ENCODE data around the gene AZU1. TPM values are rescaled to one million over a fixed set of nuclear protein-coding genes. Genes with fewer than 3 reads are reported as not detected.
"Not testable (repeated sequence)": the region's sequence is repeated elsewhere in the genome, so short reads cannot be mapped to it uniquely, and the experiment has no call there.

The AZU1 gene
- total RNA-seq, 2 experiments from 2014 or later: not detected

DNA sequence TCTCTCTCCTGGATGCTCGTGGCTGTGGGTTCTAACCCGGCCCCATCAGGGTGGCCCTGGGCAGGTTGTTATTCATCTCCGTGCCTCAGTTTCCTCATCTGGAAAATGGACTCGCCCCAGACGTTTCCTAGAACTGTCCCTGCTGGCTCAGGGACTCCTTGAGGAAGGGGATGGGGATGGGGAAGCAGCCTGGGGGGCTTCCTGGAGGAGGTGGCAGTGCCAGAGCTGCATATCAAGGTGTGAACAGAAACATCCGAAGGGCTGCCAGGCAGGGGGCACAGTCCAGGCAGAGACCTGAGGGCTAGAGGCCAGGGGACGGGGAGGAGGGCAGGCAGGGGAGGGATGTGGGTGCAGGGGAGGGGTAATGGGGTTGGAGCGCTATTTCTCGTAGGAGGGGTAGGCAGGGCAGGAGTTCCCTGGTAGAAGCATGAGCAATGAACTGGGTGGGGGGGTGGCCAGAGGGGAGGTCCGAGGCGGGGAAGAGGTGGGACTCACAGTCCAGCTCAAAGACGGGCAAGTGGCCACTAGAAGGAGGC, 20.8 kb downstream of the AZU1 start:
- CTCF ChIA-PET: interaction anchor here (1.1 kb wide), 1 partner anchor 74 kb away, joined by 6 read pairs; no protein-coding TSS in a partner anchor
- POLR2A ChIA-PET: no interaction called here

DNA sequence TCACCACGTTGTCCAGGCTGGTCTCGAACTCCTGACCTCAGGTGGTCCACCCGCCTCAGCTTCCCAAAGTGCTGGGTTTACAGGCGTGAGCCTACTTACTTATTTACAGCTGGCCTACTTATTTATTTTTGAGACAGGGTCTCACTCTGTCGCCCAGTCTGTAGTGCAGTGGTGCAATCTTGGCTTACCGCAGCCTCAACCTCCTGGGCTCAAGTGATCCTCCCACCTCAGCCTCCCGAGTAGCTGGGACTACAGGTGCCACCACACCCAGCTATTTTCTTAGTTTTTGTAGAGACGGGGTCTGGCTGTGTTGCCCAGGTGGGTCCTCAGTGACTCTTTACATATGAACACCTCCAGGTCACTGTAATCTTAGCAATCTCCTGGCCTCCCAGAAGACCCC, 21.6 kb downstream of the AZU1 start:
- CTCF ChIA-PET: interaction anchor here (0.6 to 1.1 kb wide), 2 partner anchors 73 to 355 kb away, joined by 3 to 6 read pairs; no protein-coding TSS in a partner anchor
- POLR2A ChIA-PET: not testable (repeated sequence)

DNA sequence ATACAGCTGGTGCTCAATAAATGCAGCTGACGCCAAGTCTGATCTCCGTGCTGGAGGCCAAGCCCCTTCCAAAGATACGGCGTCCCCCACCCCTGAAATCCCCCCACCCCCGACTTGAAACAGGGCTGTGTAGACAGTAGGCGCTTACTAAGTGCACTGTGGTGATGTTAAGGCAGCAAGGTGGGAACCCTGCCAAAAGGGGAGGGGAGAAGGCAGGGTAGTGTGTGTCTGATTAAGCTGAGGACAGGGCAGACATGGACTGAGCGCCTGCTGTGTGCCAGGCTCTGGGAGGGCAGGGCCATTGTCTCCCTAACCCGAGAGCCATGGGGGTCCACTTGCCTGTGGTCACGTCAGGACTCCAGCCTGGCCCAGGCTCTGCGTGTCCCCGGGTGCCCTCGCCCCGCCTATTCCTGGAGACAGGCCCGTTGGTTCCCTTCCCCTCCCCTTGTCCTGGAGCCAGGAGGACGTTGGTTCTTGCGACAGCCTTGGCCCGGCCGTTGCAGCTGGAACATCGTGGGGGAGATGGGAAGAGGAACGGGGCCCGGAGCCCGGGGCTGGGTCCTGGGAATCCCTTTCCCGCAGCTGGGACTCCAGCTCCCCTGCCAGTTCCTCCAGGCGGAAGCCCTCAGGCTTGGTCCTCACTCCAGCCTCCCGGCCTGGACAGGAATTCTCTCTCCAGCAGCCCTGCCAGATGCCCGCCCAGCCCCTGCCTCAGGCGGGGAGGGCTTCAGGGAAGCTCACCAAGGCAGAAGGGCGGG, 22.8 kb downstream of the AZU1 start:
- ChIA-PET CTCF (interaction anchor here (0.5 kb wide), 1 partner anchor 81 kb away, joined by 3 read pairs; no protein-coding TSS in a partner anchor), POLR2A (no interaction called here)

DNA sequence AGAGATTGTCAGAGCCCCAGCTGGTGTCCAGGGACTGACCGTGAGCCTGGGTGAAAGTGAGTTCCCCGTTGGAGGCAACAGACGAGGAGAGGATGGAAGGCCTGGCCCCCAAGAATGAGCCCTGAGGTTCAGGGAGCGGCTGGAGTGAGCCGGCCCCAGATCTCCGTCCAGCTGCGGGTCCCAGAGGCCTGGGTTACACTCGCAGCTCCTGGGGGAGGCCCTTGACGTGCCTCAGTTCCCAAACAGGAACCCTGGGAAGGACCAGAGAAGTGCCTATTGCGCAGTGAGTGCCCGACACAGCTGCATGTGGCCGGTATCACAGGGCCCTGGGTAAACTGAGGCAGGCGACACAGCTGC, 23.3 kb downstream of the AZU1 start:
- CTCF ChIA-PET: no interaction called here
- POLR2A ChIA-PET: no interaction called here

DNA sequence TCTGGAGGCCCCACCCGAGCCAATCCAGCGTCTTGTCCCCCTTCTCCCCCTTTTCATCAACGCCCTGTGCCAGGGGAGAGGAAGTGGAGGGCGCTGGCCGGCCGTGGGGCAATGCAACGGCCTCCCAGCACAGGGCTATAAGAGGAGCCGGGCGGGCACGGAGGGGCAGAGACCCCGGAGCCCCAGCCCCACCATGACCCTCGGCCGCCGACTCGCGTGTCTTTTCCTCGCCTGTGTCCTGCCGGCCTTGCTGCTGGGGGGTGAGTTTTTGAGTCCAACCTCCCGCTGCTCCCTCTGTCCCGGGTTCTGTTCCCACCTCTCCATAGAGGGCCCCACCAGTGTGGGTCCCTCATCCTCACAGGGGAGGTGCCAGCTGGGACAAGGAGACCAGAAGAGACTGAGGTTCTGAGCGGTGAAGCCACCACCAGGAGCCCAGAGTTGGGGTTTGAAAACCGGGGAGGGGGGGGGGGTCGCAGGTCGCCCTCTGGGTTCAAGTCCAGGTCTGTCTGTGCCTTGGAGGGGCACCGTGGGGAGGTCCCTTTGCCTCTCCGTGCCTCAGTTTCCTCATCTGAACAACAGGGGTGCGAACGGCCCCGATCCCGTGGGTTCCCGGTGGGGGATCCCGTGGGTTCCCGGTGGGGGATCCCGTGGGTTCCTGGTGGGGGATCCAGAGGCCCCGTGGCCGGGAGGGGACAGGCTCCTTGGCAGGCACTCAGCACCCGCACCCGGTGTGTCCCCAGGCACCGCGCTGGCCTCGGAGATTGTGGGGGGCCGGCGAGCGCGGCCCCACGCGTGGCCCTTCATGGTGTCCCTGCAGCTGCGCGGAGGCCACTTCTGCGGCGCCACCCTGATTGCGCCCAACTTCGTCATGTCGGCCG, 24.7 kb downstream of the AZU1 start, which contains the start of gene ELANE:
ELANE (plus strand) TSS at position 168 of the 878 bp plus-strand sequence; CDS start at position 194, 26 bp downstream.
- POLR2A ChIA-PET: no interaction called here
- CTCF ChIA-PET: no interaction called here

DNA sequence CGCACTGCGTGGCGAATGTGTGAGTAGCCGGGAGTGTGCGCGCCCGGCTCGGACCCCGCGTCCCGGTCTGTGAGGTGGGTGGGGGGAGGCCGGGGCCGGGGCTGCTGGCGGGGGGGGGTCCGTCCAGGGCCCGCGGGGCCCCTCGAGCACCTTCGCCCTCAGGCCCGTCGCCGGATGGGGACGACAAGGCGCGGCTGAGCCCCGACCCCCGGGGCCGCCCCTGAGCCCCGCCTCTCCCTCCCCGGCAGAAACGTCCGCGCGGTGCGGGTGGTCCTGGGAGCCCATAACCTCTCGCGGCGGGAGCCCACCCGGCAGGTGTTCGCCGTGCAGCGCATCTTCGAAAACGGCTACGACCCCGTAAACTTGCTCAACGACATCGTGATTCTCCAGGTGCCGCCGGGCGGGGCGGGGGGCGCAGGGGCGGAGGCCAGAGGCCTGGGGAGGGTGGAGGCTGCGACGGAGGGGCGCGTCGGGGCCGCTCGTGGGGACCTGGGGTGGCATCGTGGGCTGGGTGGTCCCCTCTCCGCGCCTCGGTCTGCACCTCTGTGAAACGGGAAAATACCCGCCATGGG, 25.5 kb downstream of the AZU1 start:
- POLR2A ChIA-PET: no interaction called here

DNA sequence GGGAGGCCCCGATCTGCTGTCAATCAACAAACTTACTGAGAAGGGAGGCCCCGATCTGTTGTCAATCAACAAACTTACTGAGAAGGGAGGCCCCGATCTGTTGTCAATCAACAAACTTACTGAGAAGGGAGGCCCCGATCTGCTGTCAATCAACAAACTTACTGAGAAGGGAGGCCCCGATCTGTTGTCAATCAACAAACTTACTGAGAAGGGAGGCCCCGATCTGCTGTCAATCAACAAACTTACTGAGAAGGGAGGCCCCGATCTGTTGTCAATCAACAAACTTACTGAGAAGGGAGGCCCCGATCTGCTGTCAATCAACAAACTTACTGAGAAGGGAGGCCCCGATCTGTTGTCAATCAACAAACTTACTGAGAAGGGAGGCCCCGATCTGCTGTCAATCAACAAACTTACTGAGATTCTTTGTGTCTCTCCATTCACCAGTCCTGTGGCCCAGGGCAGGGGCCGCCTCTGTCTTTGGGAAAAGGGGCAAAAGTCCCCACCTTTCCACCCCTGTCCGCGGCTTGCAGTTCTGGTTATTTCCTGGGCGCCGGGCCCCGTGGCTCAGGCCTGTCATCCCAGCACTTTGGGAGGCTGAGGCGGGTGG, 26.1 kb downstream of the AZU1 start:
- CTCF ChIA-PET: interaction anchor here (1.0 kb wide), 1 partner anchor 10 kb away, joined by 3 read pairs; no protein-coding TSS in a partner anchor
- POLR2A ChIA-PET: not testable (repeated sequence)

More for the DNA sequence above, 25.5 kb downstream of the AZU1 start:
- CTCF ChIA-PET: no interaction called here

DNA sequence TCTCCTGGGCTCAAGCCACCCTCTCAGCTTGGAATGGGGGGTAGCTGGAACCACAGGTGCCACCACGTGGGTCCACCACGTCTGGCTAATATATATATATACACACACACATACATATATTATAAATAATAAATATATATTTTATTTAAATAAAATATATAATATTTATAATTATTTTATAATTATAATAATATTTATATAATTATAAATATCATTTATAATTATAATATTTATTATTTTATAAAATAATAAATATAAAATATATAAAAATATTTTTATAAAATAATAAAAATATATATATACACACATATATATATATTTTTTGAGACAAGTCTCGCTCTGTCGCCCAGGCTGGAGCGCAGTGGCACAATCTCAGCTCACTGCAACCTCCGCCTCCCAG, 26.9 kb downstream of the AZU1 start:
- ChIA-PET CTCF (interaction anchor here (1.0 kb wide), 1 partner anchor 9 kb away, joined by 3 read pairs; no protein-coding TSS in a partner anchor), POLR2A (no interaction called here)

DNA sequence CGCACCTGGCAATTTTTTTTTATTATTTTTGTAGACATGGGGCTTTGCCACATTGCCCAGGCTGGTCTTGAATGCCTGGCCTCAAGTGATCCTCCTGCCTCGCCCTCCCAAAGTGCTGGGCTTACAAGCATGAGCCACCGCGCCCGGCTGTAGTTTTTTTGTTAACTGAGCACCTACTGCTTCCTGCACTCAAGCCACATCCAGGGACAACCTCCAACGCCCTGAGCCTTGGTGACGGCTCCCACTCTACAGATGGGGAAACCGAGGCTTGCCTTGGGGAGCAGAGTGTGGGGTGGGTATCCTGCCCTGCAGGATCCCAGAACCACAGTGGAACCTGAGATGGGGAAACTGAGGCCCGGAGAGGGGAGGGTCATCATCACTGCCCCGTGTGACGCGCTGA, 27.5 kb downstream of the AZU1 start:
- CTCF ChIA-PET: interaction anchor here (0.9 kb wide), 1 partner anchor 65 kb away, joined by 3 read pairs; no protein-coding TSS in a partner anchor
- POLR2A ChIA-PET: no interaction called here

DNA sequence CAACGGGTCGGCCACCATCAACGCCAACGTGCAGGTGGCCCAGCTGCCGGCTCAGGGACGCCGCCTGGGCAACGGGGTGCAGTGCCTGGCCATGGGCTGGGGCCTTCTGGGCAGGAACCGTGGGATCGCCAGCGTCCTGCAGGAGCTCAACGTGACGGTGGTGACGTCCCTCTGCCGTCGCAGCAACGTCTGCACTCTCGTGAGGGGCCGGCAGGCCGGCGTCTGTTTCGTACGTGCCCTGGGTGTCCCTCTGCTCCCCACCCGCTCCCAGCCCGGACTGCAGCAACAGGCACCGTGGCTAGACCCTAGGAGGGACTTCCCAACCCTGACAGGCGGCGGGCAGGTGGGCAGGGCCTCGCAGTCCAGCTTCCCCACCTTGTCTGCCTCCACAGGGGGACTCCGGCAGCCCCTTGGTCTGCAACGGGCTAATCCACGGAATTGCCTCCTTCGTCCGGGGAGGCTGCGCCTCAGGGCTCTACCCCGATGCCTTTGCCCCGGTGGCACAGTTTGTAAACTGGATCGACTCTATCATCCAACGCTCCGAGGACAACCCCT, 28.0 kb downstream of the AZU1 start:
- POLR2A ChIA-PET: no interaction called here
- CTCF ChIA-PET: interaction anchor here (0.9 to 2.0 kb wide), 4 partner anchors 12 to 128 kb away, joined by 3 to 6 read pairs (median 4); partner anchors contain the start of gene WDR18

DNA sequence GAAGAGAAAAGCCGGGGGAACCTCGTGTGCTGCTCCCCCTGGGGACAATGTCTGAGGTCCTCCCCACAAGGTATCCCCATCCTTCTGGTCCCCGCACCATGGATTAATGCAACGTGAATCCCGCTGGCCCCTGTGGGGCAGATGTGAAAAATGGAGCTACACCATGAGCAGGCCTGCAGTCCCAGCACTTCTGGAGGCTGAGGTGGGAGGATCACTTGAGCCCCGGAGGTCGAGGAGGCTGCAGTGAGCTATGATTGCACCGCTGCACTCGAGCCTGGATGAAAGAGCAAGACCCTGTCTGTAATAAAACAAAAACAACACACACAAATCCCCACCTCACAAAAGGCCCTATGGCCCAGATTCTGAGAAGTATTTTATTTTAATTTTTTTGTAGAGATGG, 30.6 kb downstream of the AZU1 start:
- ChIA-PET CTCF (interaction anchor here (0.7 to 2.8 kb wide), 6 partner anchors 16 to 126 kb away, joined by 3 to 14 read pairs (median 4); partner anchors contain the start of gene WDR18), POLR2A (interaction anchor here (0.7 kb wide), 1 partner anchor 103 kb away, joined by 9 read pairs; no protein-coding TSS in a partner anchor)

DNA sequence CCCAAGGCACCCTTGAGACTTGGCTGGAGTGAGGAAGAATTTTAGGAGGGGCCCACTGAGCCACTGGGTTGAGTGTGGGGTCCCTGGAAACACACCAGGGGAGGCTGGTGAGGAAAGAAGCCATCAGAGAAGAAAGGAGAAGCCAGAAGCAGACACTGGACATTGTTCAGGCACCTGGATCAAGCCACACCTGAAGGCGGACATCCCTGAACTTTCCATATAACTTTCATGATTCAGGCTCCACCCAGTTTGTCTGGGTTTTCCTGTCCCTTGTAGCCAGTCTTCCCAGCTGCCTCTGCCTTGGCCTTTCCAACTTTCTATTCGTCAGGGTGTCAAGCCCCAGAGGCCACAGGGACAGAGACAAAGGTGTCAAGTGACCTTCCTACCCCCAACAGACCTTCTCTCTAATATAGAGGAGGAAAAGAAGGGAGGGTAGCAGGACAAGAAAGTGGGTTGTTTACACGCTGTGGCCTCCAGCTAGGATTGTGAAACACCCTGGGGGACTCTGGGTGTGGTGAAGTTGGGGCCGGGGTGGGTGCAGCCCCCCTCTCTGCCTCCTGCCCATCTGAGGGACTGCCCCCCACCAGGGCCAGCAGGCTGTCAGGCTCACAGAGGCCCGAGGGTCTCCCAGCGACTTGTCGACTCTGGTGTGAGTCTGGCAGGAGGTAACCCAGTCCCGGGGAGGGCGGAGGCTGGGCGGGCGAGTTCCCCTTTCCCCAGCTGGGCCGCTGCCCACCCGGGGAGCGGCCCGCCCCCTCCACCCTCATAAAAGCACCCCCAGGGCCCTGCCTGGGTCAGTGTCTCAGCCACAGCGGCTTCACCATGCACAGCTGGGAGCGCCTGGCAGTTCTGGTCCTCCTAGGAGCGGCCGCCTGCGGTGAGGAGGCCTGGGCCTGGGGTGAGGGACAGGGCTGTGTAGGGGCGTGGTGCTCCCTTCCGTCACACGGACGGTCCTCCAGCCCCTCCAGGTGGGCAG, 31.5 kb downstream of the AZU1 start, which contains the start of gene CFD:
CFD (plus strand) TSS at position 797 of the 976 bp plus-strand sequence; CDS start at position 823, 26 bp downstream.
- POLR2A ChIA-PET: interaction anchor here (0.7 kb wide), 1 partner anchor 103 kb away, joined by 9 read pairs; no protein-coding TSS in a partner anchor
- CTCF ChIA-PET: interaction anchor here (1.0 to 2.8 kb wide), 6 partner anchors 16 to 123 kb away, joined by 3 to 14 read pairs (median 4); no protein-coding TSS in a partner anchor

DNA sequence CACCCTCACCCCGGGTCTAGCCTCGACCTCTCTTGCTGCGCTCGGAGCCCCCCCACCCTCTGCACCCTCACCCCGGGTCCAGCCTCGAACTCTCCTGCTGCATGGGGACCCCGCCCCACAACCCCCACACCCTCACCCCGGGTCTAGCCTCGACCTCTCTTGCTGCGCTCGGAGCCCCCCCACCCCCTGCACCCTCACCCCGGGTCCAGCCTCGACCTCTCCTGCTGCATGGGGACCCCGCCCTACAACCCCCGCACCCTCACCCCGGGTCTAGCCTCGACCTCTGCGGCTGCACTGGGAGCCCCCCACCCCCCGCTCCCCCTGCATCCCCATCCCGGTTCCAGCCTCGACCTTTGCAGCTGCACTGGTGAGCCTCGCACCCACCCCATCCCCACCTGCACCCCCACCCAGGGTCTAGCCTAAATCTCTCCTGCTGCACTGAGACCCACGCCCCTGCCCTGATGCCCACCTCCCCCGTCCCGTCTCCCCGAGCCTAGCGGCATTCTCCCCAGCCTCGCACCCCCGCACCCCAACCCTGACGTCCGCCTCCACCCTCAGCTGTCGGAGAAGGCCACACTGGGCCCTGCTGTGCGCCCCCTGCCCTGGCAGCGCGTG, 33.6 kb downstream of the AZU1 start:
- CTCF ChIA-PET: no interaction called here
- POLR2A ChIA-PET: no interaction called here

DNA sequence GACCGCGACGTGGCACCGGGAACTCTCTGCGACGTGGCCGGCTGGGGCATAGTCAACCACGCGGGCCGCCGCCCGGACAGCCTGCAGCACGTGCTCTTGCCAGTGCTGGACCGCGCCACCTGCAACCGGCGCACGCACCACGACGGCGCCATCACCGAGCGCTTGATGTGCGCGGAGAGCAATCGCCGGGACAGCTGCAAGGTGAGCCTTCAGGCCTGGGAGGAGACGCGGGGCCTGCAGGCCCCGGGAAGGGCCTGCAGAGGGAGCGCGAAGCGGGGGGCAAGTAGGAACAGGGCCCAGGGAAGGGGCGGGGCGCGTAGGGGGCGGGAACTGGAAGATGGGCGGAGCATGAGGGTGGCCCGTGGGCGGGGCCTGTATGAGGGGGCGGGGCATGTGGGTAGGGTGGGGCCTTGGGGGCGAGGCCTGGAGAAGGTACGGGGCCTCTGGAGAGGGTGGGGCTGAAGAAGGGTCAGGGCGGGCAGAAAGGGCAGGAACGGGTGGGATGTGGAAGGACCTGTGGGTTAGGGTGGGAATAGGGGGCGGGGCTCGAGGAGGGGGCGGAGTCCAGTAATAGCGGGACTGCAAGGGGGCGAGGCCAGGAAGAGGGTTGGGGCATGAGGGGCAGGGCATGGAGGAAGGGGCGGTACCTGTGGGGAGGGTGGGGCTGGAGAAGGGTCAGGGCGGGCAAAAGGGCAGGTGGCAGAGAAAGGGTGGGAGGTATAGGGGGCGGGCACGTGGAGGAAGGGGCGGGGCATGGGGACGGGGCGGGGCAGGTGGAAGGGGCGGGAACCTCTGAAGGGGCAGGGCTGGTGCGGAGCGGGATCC, 34.3 kb downstream of the AZU1 start:
- POLR2A ChIA-PET: interaction anchor here (0.6 kb wide), 1 partner anchor 213 kb away, joined by 10 read pairs; no protein-coding TSS in a partner anchor

DNA sequence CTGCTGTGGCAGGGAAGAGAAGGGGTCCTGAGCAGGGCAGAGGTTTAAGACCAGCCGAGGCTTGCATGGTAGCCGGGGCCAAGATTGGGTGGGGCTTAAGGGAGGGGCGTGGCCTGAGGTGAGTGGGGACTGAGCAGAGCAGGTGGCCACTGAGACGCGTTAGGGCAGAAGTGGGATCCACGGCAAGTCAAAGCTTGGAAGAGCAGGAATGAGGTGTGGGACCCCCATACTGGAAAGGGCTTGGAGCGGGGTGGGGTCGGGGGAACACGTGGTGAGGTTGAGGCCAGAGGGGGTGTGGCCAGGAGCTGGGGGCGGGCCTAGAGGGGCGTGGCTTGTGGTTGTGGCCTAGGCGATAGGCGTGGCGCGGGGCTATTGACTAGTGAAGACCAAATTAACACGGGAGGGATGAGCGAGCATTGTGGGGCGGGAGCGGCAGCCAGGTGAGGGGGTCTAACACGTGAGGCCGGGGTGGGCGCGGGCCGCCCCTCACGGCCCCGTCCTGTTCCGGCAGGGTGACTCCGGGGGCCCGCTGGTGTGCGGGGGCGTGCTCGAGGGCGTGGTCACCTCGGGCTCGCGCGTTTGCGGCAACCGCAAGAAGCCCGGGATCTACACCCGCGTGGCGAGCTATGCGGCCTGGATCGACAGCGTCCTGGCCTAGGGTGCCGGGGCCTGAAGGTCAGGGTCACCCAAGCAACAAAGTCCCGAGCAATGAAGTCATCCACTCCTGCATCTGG, 35.1 kb downstream of the AZU1 start:
- CTCF ChIA-PET: interaction anchor here (0.7 to 2.5 kb wide), 13 partner anchors 8 to 326 kb away, joined by 3 to 25 read pairs (median 3); partner anchors contain the start of gene WDR18
- POLR2A ChIA-PET: interaction anchor here (0.6 to 1.0 kb wide), 5 partner anchors 45 to 213 kb away, joined by 3 to 11 read pairs (median 3); partner anchors contain the start of gene WDR18

More for the DNA sequence above, 34.3 kb downstream of the AZU1 start:
- CTCF ChIA-PET: interaction anchor here (0.7 to 2.5 kb wide), 3 partner anchors 47 to 251 kb away, joined by 3 to 25 read pairs (median 18); partner anchors contain the start of gene WDR18

Data from activated CD8-positive, alpha-beta memory T cell treated with anti-CD3 and anti-CD28 coated beads for 36 hours (primary cell).